ENCODE measurements around the gene CARF. TPM values are rescaled to one million over a fixed set of nuclear protein-coding genes. Genes with fewer than 3 reads are reported as not detected.

CARF gene
- total and polyA plus RNA-seq, 2 of the 13 experiments (the other 11 are each of a cell fraction or from before 2014, with no cell fraction given), result 3.0 to 5.4 TPM

DNA sequence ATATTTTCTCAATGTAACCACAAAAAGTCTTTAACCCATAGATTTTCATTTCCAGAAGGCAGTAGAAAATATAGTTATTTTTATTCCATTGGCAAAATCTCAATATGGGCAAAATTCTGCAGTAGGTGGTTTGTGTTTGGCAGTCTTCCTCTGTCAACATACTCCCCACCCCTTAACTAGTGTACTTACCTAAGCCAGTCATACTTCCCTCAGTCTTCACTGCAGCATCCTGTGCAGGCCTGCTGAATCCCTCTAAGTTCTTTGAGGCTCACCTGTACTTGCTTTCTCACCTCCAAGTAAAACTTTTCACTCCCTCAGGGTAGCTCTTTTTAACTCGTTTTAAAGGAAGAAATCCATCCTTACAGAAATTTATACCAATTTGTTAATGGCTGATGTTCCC, 6.8 kb downstream of the CARF start:
- Histone ChIP-seq H3K27ac (ENCODE audit: extremely low read length, insufficient read depth, low read length) (no peak overlapping the region), H3K4me2 (ENCODE audit: low read depth, low read length) (no peak overlapping the region), H3K9me3 (ENCODE audit: low read length) (no peaks in the 10 kb centered on the region), H4K20me1 (ENCODE audit: insufficient read depth, low read length) (no peaks in the 10 kb centered on the region), H2AFZ (ENCODE audit: low read length) (no peak overlapping the region), H3K4me3 (replicated peaks in 1 of 3; ENCODE audit: insufficient read depth in 1 of 3, low read depth in 2 of 3, low read length in 3 of 3) (no peak overlapping the region), H3K79me2 (ENCODE audit: insufficient read depth, low read length) (no peaks in the 10 kb centered on the region), H3K4me1 (ENCODE audit: insufficient read depth, low read length) (no peaks in the 10 kb centered on the region), H3K9ac (ENCODE audit: insufficient read depth, low read depth, low read length) (no peak overlapping the region), H3K36me3 (replicated peaks in 1 of 2; ENCODE audit: control insufficient read depth in 1 of 2, insufficient read depth in 2 of 2, low read length in 2 of 2) (no peaks in the 10 kb centered on the region), H3K27me3 (ENCODE audit: control insufficient read depth in 1 of 2, insufficient read depth in 2 of 2, low read length in 2 of 2) (no peaks in the 10 kb centered on the region)
- no TSS peak for BruUV-seq (replicated peaks)
- no peak for DNase-seq (ENCODE audit: low spot score)
- no peak for FAIRE-seq
- no peak for ATAC-seq
- ChIA-PET POLR2A (no interaction called here), CTCF (ENCODE audit: low intra/inter-chr PET ratio, low total read pairs) (no interaction called here)
- no peak for TF ChIP-seq MYNN (CRISPR knock-in tag; IDR thresholded peaks at IDR 0.05; ENCODE audit: low read depth)
- no peak for TF ChIP-seq IRX3 (CRISPR knock-in tag; IDR thresholded peaks at IDR 0.05; ENCODE audit: borderline replicate concordance, low read depth)
- no peak for TF ChIP-seq ZNF432 (CRISPR knock-in tag; IDR thresholded peaks at IDR 0.05; ENCODE audit: borderline replicate concordance)
- TF ChIP-seq ZNF354B (CRISPR knock-in tag; IDR thresholded peaks at IDR 0.05), result no peak
- no peak for TF ChIP-seq ZNF143 (CRISPR knock-in tag; IDR thresholded peaks at IDR 0.05)
- no peak for TF ChIP-seq TGIF2 (CRISPR knock-in tag; IDR thresholded peaks at IDR 0.05)
- TF ChIP-seq, protein P1, sequence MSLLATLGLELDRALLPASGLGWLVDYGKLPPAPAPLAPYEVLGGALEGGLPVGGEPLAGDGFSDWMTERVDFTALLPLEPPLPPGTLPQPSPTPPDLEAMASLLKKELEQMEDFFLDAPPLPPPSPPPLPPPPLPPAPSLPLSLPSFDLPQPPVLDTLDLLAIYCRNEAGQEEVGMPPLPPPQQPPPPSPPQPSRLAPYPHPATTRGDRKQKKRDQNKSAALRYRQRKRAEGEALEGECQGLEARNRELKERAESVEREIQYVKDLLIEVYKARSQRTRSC (CRISPR knock-in tag; IDR thresholded peaks at IDR 0.05; ENCODE audit: low read depth), result no peak
- no peak for TF ChIP-seq MIER3 (CRISPR knock-in tag; IDR thresholded peaks at IDR 0.05; ENCODE audit: borderline replicate concordance)
- intact Hi-C loops (cut with micrococcal nuclease; ENCODE audit: unreplicated experiment) (loop anchor here (10.0 kb wide), 1 partner anchor 206 kb away; no protein-coding TSS in a partner anchor), in situ Hi-C loops (cut with HindIII; ENCODE audit: extremely low pct_ligation_motif_present, low pct_unique_long_range_greater_than_20kb) (no loop called here)
- 48% methylated on average over 1 of the region's 1 CpG for WGBS (ENCODE audit: low lambda C conversion rate)

DNA sequence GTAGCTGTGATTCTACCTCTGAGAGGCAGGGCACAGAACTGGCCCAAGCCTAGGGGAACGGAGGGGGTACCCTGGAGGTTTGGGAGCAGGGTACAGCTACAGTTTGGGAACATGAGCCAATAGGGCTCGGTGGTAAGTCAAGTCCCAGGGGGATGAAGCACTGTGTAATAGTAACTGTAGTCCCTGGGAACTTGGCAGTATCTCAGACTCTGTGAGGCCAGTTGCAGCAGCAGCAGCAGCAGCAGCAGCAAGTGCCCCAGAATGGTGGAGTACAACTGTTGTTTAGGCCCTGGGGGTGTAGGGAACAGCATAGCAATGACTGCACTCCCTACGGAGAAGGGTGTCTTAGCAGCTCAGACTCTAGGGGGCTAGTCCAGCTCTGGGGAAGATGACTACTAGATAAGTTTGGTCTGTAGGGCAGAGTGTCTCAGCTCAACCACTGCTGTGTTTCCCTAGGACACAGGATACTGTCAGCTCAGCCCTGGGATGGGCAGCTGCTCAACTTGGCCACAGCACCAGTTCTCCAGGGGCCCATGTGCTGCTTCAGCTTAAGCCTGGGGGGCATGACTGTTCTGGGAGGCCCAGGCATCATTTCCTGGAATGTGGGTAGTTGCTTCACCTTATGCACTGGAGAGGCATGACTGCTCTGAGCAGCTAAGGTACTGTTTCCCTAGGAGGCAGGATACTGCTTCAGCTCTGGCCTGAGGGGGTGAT, 20.5 kb downstream of the CARF start:
- BruUV-seq (replicated peaks), result no TSS peak
- DNase-seq (ENCODE audit: low spot score) (no peak), FAIRE-seq (no peak), ATAC-seq (peak; percentile 51)
- intact Hi-C loops (cut with micrococcal nuclease; ENCODE audit: unreplicated experiment) (no loop called here), in situ Hi-C loops (cut with HindIII; ENCODE audit: extremely low pct_ligation_motif_present, low pct_unique_long_range_greater_than_20kb) (no loop called here)
- no peaks in the 10 kb centered on the region for H3K79me2 ChIP-seq (ENCODE audit: insufficient read depth, low read length)
- H4K20me1 ChIP-seq (ENCODE audit: insufficient read depth, low read length), result no peaks in the 10 kb centered on the region
- ChIA-PET CTCF (ENCODE audit: low intra/inter-chr PET ratio, low total read pairs) (no interaction called here), POLR2A (no interaction called here)
- no peak overlapping the region for H3K27ac ChIP-seq (ENCODE audit: extremely low read length, insufficient read depth, low read length)
- no peaks in the 10 kb centered on the region for H3K9me3 ChIP-seq (ENCODE audit: low read length)
- H3K4me3 ChIP-seq (replicated peaks in 1 of 3; ENCODE audit: insufficient read depth in 1 of 3, low read depth in 2 of 3, low read length in 3 of 3), result no peak overlapping the region
- H2AFZ ChIP-seq (ENCODE audit: low read length), result no peak overlapping the region
- WGBS (ENCODE audit: low lambda C conversion rate), result 83% methylated on average over 3 of the region's 3 CpGs
- H3K4me2 ChIP-seq (ENCODE audit: low read depth, low read length), result no peak overlapping the region
- H3K27me3 ChIP-seq (ENCODE audit: control insufficient read depth in 1 of 2, insufficient read depth in 2 of 2, low read length in 2 of 2), result peaks cover 0 to 1% of the 10 kb centered on the region in 2 experiments; a peak in 1 of 5 replicates
- no peaks in the 10 kb centered on the region for H3K36me3 ChIP-seq (replicated peaks in 1 of 2; ENCODE audit: control insufficient read depth in 1 of 2, insufficient read depth in 2 of 2, low read length in 2 of 2)
- H3K9ac ChIP-seq (ENCODE audit: insufficient read depth, low read depth, low read length), result no peak overlapping the region
- no peaks in the 10 kb centered on the region for H3K4me1 ChIP-seq (ENCODE audit: insufficient read depth, low read length)
- TF ChIP-seq, protein P2, sequence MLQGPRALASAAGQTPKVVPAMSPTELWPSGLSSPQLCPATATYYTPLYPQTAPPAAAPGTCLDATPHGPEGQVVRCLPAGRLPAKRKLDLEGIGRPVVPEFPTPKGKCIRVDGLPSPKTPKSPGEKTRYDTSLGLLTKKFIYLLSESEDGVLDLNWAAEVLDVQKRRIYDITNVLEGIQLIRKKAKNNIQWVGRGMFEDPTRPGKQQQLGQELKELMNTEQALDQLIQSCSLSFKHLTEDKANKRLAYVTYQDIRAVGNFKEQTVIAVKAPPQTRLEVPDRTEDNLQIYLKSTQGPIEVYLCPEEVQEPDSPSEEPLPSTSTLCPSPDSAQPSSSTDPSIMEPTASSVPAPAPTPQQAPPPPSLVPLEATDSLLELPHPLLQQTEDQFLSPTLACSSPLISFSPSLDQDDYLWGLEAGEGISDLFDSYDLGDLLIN (CRISPR knock-in tag; IDR thresholded peaks at IDR 0.05; ENCODE audit: borderline replicate concordance), result no peak
- TF ChIP-seq, protein P3, sequence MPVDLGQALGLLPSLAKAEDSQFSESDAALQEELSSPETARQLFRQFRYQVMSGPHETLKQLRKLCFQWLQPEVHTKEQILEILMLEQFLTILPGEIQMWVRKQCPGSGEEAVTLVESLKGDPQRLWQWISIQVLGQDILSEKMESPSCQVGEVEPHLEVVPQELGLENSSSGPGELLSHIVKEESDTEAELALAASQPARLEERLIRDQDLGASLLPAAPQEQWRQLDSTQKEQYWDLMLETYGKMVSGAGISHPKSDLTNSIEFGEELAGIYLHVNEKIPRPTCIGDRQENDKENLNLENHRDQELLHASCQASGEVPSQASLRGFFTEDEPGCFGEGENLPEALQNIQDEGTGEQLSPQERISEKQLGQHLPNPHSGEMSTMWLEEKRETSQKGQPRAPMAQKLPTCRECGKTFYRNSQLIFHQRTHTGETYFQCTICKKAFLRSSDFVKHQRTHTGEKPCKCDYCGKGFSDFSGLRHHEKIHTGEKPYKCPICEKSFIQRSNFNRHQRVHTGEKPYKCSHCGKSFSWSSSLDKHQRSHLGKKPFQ (CRISPR knock-in tag; IDR thresholded peaks at IDR 0.05; ENCODE audit: insufficient replicate concordance), result no peak
- TF ChIP-seq, protein P4, sequence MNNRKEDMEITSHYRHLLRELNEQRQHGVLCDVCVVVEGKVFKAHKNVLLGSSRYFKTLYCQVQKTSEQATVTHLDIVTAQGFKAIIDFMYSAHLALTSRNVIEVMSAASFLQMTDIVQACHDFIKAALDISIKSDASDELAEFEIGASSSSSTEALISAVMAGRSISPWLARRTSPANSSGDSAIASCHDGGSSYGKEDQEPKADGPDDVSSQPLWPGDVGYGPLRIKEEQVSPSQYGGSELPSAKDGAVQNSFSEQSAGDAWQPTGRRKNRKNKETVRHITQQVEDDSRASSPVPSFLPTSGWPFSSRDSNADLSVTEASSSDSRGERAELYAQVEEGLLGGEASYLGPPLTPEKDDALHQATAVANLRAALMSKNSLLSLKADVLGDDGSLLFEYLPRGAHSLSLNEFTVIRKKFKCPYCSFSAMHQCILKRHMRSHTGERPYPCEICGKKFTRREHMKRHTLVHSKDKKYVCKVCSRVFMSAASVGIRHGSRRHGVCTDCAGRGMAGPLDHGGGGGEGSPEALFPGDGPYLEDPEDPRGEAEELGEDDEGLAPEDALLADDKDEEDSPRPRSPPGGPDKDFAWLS (CRISPR knock-in tag; IDR thresholded peaks at IDR 0.05; ENCODE audit: borderline replicate concordance), result no peak
- TF ChIP-seq ATAD3A (CRISPR knock-in tag; IDR thresholded peaks at IDR 0.05) (no peak), ZNF382 (CRISPR knock-in tag; IDR thresholded peaks at IDR 0.05; ENCODE audit: borderline replicate concordance) (no peak)

Data from HepG2 (cell line).